Testis (tissue), 2 donors: ENCODE measurements around the gene EPHA3.

Experiments used
- CTCF ChIP-seq, 3 experiments: fragments of 450-650 bp in 2 of 3; fragments of 200-600 bp in 1 of 3; sonication (generic) in 1 of 3; IDR thresholded peaks; one replicate each; pipeline ENCODE4 v1.5.1; 2016 to 2019; ENCODE audit warnings: antibody characterized with exemption in 3 of 3, mild to moderate bottlenecking in 2 of 3, moderate library complexity in 1 of 3
- POLR2A ChIP-seq: fragments of 450-650 bp; IDR thresholded peaks from one replicate; pipeline ENCODE4 v1.6.1; 2017; ENCODE audit warnings: antibody characterized with exemption, mild to moderate bottlenecking, moderate library complexity

- TF ChIP-seq CTCF (IDR thresholded peaks at IDR 0.05) (no peak), POLR2A (no peak)
These were observed 127.2 kb downstream of the EPHA3 start for GRCh38 chr3:89234620-89235019.
